Heart left ventricle (tissue), 16 donors: ENCODE measurements around the gene DHX35. TPM values are rescaled to one million over a fixed set of nuclear protein-coding genes. Genes with fewer than 3 reads are reported as not detected.

Source experiments
- ATAC-seq, 4 donors: fragments of 200-7000 bp; cut with Tn5 transposase; one replicate each; pipeline ENCODE4 v1.9.1; 2020 to 2022; ENCODE audit warnings: moderate library complexity in 4 of 4, mild to moderate bottlenecking in 3 of 4, moderate number of reproducible peaks in 1 of 4
- DNase-seq, 5 donors: peaks; one replicate each; pipeline ENCODE4 v3.0.0-alpha.2; 2020
- H3K27ac ChIP-seq, 12 donors: fragments of 200-600 bp; sonication (generic) in 4 of 12; one replicate each; pipeline versions ENCODE4 v1.5.0 to v1.8.0; 2016 to 2022; ENCODE audit warnings: mild to moderate bottlenecking in 2 of 12
- H3K27me3 ChIP-seq, 9 donors: fragments of 200-600 bp; sonication (generic) in 2 of 9; one replicate each; pipeline versions ENCODE4 v1.5.1 to v1.8.0; 2016 to 2022; ENCODE audit warnings: mild to moderate bottlenecking in 3 of 9
- H3K36me3 ChIP-seq, 9 donors: fragments of 200-600 bp; sonication (generic) in 2 of 9; one replicate each; pipeline versions ENCODE4 v1.5.0 to v1.8.0; 2018 to 2022; ENCODE audit warnings: mild to moderate bottlenecking in 2 of 9
- H3K4me1 ChIP-seq, 12 donors: fragments of 200-600 bp; sonication (generic) in 4 of 12; one replicate each; pipeline versions ENCODE4 v1.5.0 to v1.8.0; 2016 to 2022; ENCODE audit warnings: mild to moderate bottlenecking in 3 of 12
- H3K4me3 ChIP-seq, 12 donors: fragments of 200-600 bp; sonication (generic) in 4 of 12; one replicate each; pipeline versions ENCODE4 v1.5.0 to v1.8.0; 2017 to 2022; ENCODE audit warnings: mild to moderate bottlenecking in 9 of 12, moderate library complexity in 4 of 12
- H3K9me3 ChIP-seq, 12 donors: fragments of 200-600 bp; sonication (generic) in 4 of 12; one replicate each; pipeline versions ENCODE4 v1.5.0 to v1.8.0; 2016 to 2022; ENCODE audit warnings: mild to moderate bottlenecking in 1 of 12
- POLR2A ChIP-seq, 2 donors: fragments of 450-650 bp; IDR thresholded peaks; one replicate each; pipeline ENCODE4 v1.6.1; 2017; ENCODE audit warnings: antibody characterized with exemption in 2 of 2, mild to moderate bottlenecking in 2 of 2, moderate library complexity in 2 of 2
- WGBS, 4 donors: extraction: QIAGEN DNeasy Blood & Tissue Kit in 2 of 4; methylation state at CpG; one replicate each; pipeline versions ENCODE4 v1.1.5 to v1.1.7; 2013 to 2018; 5-methylcytosine and 5-hydroxymethylcytosine counted together
- intact Hi-C, 10 donors: fragments of 100-400 bp; cut with DNase I; formaldehyde crosslinking; loops; one replicate each; pipeline versions ENCODE4 v1.11.1 to v1.14.2; 2022
- polyA plus RNA-seq, 2 donors: library from polyadenylated mRNA; stranded (reverse); fragments of 200-250 nt; gene quantifications; one replicate each; pipeline ENCODE4 v1.2.3, GENCODE V29; 2013
- total RNA-seq, 9 donors: library from RNA; depleted of rRNA in 2 of 9; stranded (reverse); fragments of >200 nt in 2 of 9; fragmentation: NEBNext Ultra II Directional in 3 of 9; extraction: Animal tissue kit (Norgen Biotek cat#: 25700) in 3 of 9; gene quantifications; one replicate each; pipeline versions ENCODE4 v1.1.0 to v1.2.4, GENCODE V29; 2016 to 2023
- TF ChIP-seq, protein P1 (sequence below), 12 donors: fragments of 200-600 bp; sonication (generic) in 4 of 12; IDR thresholded peaks; one replicate each; pipeline versions ENCODE4 v1.5.0 to v1.8.0; 2018 to 2022; ENCODE audit warnings: antibody characterized with exemption in 12 of 12, mild to moderate bottlenecking in 5 of 12
- donor health status: ischemic (EF 13 %, LVEDD 7.1; RV severe dilation, severe dysfunction).
- donor health status: healthy with polysubstance abuse.
- donor health status: DM: no; HTN: yes; CAD: no.
- donor health status: DM: no; HTN: no; CAD: no.
- donor health status: ischemic (EF 25% LVEDD 6.9; RV normal size, moderate dysfunction).
- donor health status: ischemic (EF 25% LVEDD 5.7; RV mildly dilated, moderate dysfunction).
- donor health status: healthy.
- donor health status: DM: yes; HTN: yes; CAD: no.
- donor health status: ischemic (EF 35%, LVEDD 5.7; RV mildly dilated, moderate dysfunction).
- donor health status: nonischemic (EF 11% LVEDD 7.7; RV severe dilation, severe dysfunction).
- donor health status: DM: yes; HTN: yes; CAD: no.
- donor health status: PGD.
- donor health status: ischemic (EF 29% LVEDD 5.4; RV normal size, mild dysfunction).
- donor health status: nonischemic (EF 23%, LVEDD 6.1; RV moderate dilation, normal function).

DHX35 gene
- total and polyA plus RNA-seq, 11 donors, result 6.0 to 41.7 (median 11.1) TPM

DNA sequence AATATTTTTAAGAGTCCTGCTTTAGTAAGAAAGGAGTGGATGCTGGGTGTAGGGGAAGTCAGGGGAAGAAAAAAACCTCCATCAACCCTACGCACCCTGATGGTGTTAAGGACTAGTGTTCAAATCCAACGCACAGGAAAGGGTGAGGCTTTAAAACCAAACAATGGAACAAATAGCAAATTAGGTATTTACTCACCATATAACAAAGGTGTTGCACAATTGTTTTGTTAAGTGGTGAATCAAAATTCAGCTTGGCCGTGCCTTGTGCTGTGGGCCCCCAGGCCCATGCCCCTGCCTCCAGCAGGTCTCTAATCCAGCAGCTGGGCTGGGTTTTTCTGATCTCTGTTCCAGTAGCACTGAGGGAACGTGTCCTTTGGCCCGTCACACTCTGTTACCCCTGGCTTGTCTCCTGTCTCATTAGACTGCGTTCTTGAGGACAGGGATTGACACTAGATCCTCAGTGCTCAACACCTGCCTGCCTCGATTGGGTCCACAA lies 24.1 kb upstream of the DHX35 start:
- H3K36me3 ChIP-seq, result peaks cover 0 to under 1% (median 0%) of the 10 kb centered on the region in 9 donors
- H3K9me3 ChIP-seq, result no peaks in the 10 kb centered on the region
- TF ChIP-seq, protein P1, sequence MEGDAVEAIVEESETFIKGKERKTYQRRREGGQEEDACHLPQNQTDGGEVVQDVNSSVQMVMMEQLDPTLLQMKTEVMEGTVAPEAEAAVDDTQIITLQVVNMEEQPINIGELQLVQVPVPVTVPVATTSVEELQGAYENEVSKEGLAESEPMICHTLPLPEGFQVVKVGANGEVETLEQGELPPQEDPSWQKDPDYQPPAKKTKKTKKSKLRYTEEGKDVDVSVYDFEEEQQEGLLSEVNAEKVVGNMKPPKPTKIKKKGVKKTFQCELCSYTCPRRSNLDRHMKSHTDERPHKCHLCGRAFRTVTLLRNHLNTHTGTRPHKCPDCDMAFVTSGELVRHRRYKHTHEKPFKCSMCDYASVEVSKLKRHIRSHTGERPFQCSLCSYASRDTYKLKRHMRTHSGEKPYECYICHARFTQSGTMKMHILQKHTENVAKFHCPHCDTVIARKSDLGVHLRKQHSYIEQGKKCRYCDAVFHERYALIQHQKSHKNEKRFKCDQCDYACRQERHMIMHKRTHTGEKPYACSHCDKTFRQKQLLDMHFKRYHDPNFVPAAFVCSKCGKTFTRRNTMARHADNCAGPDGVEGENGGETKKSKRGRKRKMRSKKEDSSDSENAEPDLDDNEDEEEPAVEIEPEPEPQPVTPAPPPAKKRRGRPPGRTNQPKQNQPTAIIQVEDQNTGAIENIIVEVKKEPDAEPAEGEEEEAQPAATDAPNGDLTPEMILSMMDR (IDR thresholded peaks at IDR 0.05), result no peak
- TF ChIP-seq POLR2A (IDR thresholded peaks at IDR 0.05), result no peak
- ATAC-seq (no peak), DNase-seq (no peak)
- WGBS, 4 donors, result 90 to 93% (median 91%) methylated on average over 7 of the region's 7 CpGs
- H3K4me1 ChIP-seq, result no peaks in the 10 kb centered on the region
- no peak overlapping the region for H3K27ac ChIP-seq
- no peak overlapping the region for H3K4me3 ChIP-seq
- intact Hi-C loops, result no loop called here
- no peaks in the 10 kb centered on the region for H3K27me3 ChIP-seq

DNA sequence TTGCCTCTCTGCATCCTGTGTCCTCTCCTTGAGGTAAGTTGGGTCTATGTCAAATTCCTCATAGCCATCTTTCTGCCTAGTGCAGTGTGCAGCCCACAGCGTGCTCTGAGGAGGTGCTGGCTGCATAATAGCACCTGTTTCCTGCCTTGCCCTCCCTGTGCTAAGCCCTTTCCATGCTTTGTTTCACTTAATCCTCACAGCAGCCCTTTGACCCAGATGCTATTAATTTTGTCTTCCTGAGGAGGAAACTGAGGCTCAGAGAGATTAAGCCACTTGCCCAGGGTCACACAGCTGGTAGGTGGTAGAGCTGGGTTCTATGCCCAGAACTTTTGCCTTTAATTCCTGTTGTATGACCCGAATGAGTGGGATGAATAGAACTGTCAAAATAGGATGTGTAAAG lies 22.5 kb upstream of the DHX35 start:
- ATAC-seq, result no peak
- H3K27ac ChIP-seq, result no peak overlapping the region
- DNase-seq, result no peak
- TF ChIP-seq POLR2A (IDR thresholded peaks at IDR 0.05), result no peak
- TF ChIP-seq, protein P1 (IDR thresholded peaks at IDR 0.05), result no peak
- H3K9me3 ChIP-seq, result no peaks in the 10 kb centered on the region
- no peak overlapping the region for H3K4me3 ChIP-seq
- no peaks in the 10 kb centered on the region for H3K4me1 ChIP-seq
- H3K27me3 ChIP-seq, result no peaks in the 10 kb centered on the region
- peaks cover 0 to 5% (median 0%) of the 10 kb centered on the region in 9 donors for H3K36me3 ChIP-seq
- intact Hi-C loops, result no loop called here
- WGBS, 4 donors, result 79 to 88% (median 82%) methylated on average over 2 of the region's 2 CpGs

DNA sequence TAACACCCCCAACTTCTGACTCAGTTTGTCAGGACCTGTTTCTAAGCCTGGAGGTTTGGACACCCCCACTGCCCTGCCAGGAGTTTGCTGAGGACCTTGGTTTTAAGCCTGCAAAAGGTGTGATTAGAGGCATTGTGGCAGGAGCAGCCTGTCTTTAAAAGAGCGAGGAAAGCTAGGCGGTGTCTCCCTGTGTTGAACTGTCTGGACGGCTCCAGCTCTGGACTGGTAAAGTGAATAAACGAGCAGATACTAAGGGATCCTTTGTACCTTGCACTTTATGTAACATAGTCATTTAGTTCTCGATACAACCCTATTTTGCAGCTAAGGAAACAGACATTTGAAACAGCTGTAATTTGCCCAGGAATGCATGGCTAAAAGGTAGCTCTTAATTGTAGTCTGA lies 21.5 kb upstream of the DHX35 start:
- Histone ChIP-seq H3K27me3 (no peaks in the 10 kb centered on the region), H3K27ac (no peak overlapping the region), H3K4me1 (no peaks in the 10 kb centered on the region), H3K9me3 (no peaks in the 10 kb centered on the region), H3K4me3 (no peak overlapping the region), H3K36me3 (peaks cover 0 to 5% (median 0%) of the 10 kb centered on the region in 9 donors)
- no peak for DNase-seq
- TF ChIP-seq POLR2A (IDR thresholded peaks at IDR 0.05), result no peak
- TF ChIP-seq, protein P1 (IDR thresholded peaks at IDR 0.05), result no peak
- no peak for ATAC-seq
- intact Hi-C loops, result no loop called here
- WGBS, 4 donors, result 94 to 97% (median 96%) methylated on average over 5 of the region's 5 CpGs

DNA sequence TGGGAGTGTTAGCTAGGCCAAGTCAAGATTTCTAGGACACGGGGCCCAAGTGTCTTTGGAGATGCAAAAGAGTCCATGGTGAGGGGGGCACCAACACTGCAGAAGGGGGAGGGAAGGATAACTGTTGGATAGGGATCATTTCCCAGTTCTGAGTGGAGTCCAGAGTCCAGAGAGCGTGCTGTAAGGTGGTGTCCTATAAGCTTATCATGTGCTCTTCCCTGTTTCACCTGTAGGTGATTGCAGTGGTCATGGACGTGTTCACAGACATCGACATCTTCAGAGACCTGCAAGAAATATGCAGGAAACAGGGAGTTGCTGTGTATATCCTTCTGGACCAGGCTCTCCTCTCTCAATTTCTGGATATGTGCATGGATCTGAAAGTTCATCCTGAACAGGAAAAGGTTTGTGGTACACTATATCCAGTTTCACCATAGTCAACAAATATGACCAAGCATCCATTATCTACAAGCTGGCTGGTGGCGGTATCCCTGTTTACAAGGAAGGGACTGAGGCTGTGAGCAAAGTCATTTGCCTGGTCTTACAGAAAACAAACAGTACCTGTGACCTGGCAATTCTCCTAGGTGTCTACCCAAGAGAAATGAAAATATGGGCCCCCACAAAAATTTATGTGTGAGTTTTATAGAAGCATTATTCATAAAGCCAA lies 20.3 kb upstream of the DHX35 start:
- Histone ChIP-seq H3K9me3 (no peaks in the 10 kb centered on the region), H3K4me1 (no peaks in the 10 kb centered on the region), H3K4me3 (no peak overlapping the region), H3K27me3 (no peaks in the 10 kb centered on the region), H3K36me3 (peaks cover 0 to 5% (median 0%) of the 10 kb centered on the region in 9 donors), H3K27ac (no peak overlapping the region)
- intact Hi-C loops, result no loop called here
- TF ChIP-seq, protein P1 (IDR thresholded peaks at IDR 0.05), result no peak
- TF ChIP-seq POLR2A (IDR thresholded peaks at IDR 0.05), result no peak
- ATAC-seq, result no peak
- 91 to 97% (median 96%) methylated on average over 5 of the region's 5 CpGs for WGBS, 4 donors
- DNase-seq, result no peak
